Peyer's patch (tissue), 4 donors: ENCODE results near the gene SLC35F4.

Source experiments
- POLR2A ChIP-seq, 2 donors: fragments of 450-650 bp; IDR thresholded peaks; one replicate each; pipeline ENCODE4 v1.5.1; 2017; ENCODE audit warnings: antibody characterized with exemption in 2 of 2, mild to moderate bottlenecking in 2 of 2, moderate library complexity in 2 of 2
- TF ChIP-seq, protein P1 (sequence below), 6 experiments: fragments of 450-650 bp in 4 of 6; fragments of 200-600 bp in 2 of 6; sonication (generic) in 1 of 6; IDR thresholded peaks; one replicate each; pipeline ENCODE4 v1.5.1; 2017 to 2019; ENCODE audit warnings: antibody characterized with exemption in 6 of 6, mild to moderate bottlenecking in 3 of 6, moderate library complexity in 1 of 6

DNA sequence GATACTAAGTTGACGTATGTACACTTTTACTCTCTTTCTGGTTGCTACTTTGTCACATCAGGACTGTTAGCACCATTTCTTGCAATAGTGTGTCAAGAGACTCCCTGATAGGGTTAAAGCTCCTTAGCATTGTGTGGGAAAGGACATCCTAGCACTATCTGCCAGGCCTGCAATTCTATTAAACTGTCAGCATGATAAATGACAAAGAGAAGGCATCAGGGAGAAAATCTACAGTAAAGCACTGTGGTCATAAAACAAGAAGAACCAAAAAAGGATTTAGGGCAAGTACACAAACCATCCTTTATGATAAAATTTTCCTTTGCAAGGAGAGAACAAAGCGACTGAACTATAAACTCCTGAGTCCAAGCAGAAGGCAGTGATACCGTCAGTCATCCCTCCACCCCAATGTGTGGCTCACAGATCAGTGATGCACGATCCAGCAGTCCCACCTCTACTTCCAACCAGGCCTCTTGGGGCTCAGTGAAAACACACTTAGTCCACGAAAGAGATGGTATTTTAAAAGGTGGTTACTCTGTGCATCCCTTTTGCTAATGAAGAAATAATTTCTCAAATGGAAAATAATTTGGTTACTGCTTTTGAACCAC, 31.4 kb upstream of the SLC35F4 start:
- TF ChIP-seq, protein P1, sequence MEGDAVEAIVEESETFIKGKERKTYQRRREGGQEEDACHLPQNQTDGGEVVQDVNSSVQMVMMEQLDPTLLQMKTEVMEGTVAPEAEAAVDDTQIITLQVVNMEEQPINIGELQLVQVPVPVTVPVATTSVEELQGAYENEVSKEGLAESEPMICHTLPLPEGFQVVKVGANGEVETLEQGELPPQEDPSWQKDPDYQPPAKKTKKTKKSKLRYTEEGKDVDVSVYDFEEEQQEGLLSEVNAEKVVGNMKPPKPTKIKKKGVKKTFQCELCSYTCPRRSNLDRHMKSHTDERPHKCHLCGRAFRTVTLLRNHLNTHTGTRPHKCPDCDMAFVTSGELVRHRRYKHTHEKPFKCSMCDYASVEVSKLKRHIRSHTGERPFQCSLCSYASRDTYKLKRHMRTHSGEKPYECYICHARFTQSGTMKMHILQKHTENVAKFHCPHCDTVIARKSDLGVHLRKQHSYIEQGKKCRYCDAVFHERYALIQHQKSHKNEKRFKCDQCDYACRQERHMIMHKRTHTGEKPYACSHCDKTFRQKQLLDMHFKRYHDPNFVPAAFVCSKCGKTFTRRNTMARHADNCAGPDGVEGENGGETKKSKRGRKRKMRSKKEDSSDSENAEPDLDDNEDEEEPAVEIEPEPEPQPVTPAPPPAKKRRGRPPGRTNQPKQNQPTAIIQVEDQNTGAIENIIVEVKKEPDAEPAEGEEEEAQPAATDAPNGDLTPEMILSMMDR (IDR thresholded peaks at IDR 0.05) = no peak
- TF ChIP-seq POLR2A (IDR thresholded peaks at IDR 0.05) = no peak
